ENCODE results near the gene MAN1C1.

Gene MAN1C1

DNA sequence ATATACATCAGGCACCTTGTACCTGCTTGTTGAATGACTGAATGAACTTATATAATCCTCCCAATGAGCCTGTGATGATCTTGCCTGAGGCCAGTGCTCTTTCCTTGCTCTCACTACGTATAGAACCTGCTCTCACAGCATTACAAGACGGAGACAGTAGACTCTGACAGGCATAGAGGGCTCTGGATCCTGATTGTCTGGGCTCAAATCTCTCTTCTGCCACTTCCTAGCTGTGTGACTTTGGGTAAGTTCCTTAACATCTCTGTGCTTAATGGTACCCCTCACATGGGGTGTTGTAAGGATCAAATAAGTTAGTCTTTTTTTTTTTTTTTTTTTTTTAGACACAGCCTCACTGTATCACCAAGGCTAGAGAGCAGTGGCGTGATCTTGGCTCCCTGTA is 4.2 kb upstream of the MAN1C1 start:
- ATAC-seq (replicated peaks) (no peak), DNase-seq (no peak)
- Mint-ChIP-seq H3K36me3 (ENCODE audit: insufficient read depth) (peaks cover 5% of the 10 kb centered on the region), H3K4me3 (no peak overlapping the region), H3K27me3 (peaks cover 0 to 19% of the 10 kb centered on the region in 2 donors), H3K9me3 (no peaks in the 10 kb centered on the region), H3K27ac (peak overlapping the region in 1 of 2 donors; percentile 16), H3K4me1 (ENCODE audit: low read depth in 2 of 2) (peaks cover 18 to 22% of the 10 kb centered on the region in 2 donors)

DNA sequence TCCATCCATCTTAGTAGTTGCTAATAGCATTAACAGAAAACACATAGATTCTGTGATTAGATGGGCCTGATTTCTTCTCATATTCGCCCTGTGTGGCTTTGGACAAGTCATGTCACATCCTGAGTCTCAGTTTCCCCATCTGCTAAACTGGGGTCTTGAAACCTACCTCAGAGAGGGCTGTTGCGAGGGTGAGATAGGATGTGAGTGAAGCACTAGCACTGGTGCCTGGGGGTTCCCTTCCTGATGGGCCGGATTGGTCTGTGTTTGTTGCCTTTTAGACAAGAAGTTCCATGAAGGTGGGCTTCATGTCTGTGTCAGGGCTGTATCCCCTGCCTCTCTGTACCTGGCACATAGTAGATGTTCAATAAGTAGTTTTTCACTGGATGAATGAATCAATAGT is 3.5 kb upstream of the MAN1C1 start:
- H3K27ac Mint-ChIP-seq, result no peak overlapping the region
- peaks cover 9% of the 10 kb centered on the region for H3K36me3 Mint-ChIP-seq (ENCODE audit: insufficient read depth)
- no peaks in the 10 kb centered on the region for H3K9me3 Mint-ChIP-seq
- peaks cover 19 to 23% of the 10 kb centered on the region in 2 donors for H3K4me1 Mint-ChIP-seq (ENCODE audit: low read depth in 2 of 2)
- DNase-seq (no peak), ATAC-seq (replicated peaks) (no peak)
- peaks cover 0 to 19% of the 10 kb centered on the region in 2 donors for H3K27me3 Mint-ChIP-seq
- no peak overlapping the region for H3K4me3 Mint-ChIP-seq

DNA sequence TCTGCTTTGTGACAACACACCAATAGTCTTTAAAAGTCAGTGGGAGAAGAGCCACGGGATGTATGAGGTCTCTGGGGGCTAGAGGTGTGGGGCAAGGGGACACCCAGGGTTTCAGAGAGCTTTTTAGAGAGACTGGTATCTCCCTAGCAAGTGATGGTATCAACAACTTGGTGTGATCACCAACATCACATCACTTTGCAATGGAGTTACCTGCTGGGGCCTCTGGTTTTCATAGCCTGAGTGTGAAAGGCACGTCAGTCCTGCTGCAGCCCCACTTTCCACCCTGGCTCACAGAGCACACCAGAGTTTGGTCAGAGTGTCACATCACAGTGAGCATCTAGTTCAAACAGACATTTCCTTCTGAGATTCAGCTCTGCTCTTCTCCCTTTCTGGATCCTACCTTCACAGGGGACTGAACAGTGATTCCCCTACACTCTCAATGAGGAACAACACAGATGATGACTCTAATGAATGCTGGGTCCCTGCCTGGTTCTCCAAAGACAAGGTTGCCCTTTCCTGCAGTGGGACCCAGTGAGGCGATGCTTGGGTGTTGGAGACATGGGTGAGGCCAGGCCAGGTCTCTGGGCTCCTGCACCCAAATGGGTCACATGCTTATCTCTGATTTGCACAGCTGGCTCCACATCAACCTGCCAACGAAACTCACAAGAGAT is 2.0 kb upstream of the MAN1C1 start:
- Mint-ChIP-seq H3K27me3 (peaks cover 0 to 19% of the 10 kb centered on the region in 2 donors), H3K4me1 (ENCODE audit: low read depth in 2 of 2) (peaks cover 31 to 34% of the 10 kb centered on the region in 2 donors), H3K36me3 (ENCODE audit: insufficient read depth) (peaks cover 14% of the 10 kb centered on the region), H3K9me3 (no peaks in the 10 kb centered on the region), H3K27ac (peak overlapping the region in 1 of 2 donors; percentile 60), H3K4me3 (peak overlapping the region; percentile 76 to 77)
- peak in 1 of 3 experiments; percentile 10 for DNase-seq
- ATAC-seq (replicated peaks), result peak; percentile 5

DNA sequence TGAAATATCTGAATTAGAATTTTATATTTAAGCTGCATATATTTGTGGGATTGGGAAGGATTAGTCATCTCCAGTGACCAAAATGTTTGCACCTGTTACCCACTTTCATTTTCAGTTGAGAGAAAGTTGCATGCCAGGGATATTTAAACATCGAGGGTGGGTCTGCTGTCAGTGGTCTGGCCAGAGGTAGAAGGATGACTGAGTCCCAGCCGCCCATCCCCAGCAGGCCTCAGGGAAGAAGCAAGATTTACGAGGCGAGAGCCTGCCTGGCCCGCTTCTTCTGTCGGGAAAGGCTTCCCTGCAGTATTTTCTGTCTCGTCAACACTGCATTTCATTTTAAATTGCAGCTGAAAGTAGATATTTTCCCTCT is 1.4 kb upstream of the MAN1C1 start:
- DNase-seq, result no peak
- Mint-ChIP-seq H3K27me3 (peaks cover 0 to 19% of the 10 kb centered on the region in 2 donors), H3K27ac (peak overlapping the region in 1 of 2 donors; percentile 60), H3K4me3 (peak overlapping the region; percentile 76 to 77), H3K4me1 (ENCODE audit: low read depth in 2 of 2) (peaks cover 36 to 39% of the 10 kb centered on the region in 2 donors), H3K9me3 (no peaks in the 10 kb centered on the region), H3K36me3 (ENCODE audit: insufficient read depth) (peaks cover 14% of the 10 kb centered on the region)
- ATAC-seq (replicated peaks), result no peak

DNA sequence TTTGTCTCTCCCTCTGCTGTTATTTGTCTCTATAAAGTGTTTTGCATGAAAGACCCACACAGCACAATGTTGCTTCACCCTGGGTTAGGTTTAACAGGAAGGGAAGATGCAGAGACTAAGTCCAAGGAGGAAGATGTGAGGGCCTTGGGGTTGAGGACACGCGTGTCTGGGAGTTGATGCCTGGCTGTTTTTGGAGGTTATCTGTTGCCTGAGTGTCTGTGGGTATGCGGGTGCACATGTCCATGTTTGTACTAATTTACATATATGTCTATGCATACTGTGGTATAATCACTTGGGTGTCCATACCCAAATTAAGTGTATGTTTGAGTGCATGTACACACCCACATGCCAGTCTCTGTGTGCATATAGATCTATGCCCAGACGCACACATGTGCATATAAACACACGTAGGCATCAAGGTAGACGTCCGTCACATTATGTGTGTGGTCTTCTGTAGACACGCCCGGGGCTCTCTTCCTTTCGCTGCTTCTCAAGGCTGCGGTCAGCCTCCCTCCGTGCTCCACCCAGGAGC is 962 bp upstream of the MAN1C1 start:
- peak; percentile 8 for ATAC-seq (replicated peaks)

DNA sequence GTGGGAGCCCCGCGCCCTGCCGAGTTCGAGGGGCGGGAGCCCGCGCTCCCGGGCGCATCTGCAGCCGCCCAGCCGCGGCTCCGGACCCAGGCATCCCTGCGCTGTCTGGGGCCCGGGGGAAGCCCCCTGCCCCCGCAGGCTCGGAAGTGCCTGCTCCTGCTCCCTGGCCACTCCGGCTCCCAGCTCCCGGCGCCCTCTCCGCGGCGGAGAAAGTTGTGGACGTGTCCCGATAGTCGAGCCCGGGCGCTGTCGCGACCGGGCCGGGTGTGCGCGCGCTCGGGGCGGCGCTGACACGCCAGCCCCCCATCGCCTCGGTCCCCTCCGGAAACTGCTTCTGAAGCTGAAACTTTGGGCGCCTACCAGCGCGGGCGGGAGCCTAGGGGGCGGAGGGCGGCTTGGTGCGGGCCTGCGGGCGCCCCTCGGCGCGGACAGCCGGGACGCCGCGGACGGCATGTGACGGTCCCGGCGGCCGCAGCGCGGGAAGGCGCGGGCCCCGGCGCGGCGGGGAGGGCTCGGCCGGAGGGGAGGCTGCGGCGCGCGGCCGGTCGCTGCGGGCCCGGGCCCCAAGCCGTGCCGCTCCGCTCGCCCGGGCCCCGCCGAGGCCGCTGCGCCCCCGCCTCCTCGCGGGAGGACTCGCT is 515 bp downstream of the MAN1C1 start:
- H3K9me3 Mint-ChIP-seq, result no peaks in the 10 kb centered on the region
- ATAC-seq (replicated peaks), result peak; percentile 16
- H3K27me3 Mint-ChIP-seq, result peaks cover 0 to 4% of the 10 kb centered on the region in 2 donors
- peak overlapping the region; percentile 86 to 96 for H3K4me3 Mint-ChIP-seq
- DNase-seq, result peak in 2 of 3 experiments; percentile 29 to 39
- H3K36me3 Mint-ChIP-seq (ENCODE audit: insufficient read depth), result peaks cover 14% of the 10 kb centered on the region
- peaks cover 54 to 58% of the 10 kb centered on the region in 2 donors for H3K4me1 Mint-ChIP-seq (ENCODE audit: low read depth in 2 of 2)
- H3K27ac Mint-ChIP-seq, result no peak overlapping the region

More for the DNA sequence above, 962 bp upstream of the MAN1C1 start:
- Mint-ChIP-seq H3K27ac (peak overlapping the region; percentile 20 to 28), H3K4me3 (peak overlapping the region; percentile 76 to 77), H3K4me1 (ENCODE audit: low read depth in 2 of 2) (peaks cover 41 to 44% of the 10 kb centered on the region in 2 donors), H3K27me3 (peaks cover 0 to 17% of the 10 kb centered on the region in 2 donors), H3K36me3 (ENCODE audit: insufficient read depth) (peaks cover 14% of the 10 kb centered on the region), H3K9me3 (no peaks in the 10 kb centered on the region)
- peak in 1 of 3 experiments; percentile 18 for DNase-seq

DNA sequence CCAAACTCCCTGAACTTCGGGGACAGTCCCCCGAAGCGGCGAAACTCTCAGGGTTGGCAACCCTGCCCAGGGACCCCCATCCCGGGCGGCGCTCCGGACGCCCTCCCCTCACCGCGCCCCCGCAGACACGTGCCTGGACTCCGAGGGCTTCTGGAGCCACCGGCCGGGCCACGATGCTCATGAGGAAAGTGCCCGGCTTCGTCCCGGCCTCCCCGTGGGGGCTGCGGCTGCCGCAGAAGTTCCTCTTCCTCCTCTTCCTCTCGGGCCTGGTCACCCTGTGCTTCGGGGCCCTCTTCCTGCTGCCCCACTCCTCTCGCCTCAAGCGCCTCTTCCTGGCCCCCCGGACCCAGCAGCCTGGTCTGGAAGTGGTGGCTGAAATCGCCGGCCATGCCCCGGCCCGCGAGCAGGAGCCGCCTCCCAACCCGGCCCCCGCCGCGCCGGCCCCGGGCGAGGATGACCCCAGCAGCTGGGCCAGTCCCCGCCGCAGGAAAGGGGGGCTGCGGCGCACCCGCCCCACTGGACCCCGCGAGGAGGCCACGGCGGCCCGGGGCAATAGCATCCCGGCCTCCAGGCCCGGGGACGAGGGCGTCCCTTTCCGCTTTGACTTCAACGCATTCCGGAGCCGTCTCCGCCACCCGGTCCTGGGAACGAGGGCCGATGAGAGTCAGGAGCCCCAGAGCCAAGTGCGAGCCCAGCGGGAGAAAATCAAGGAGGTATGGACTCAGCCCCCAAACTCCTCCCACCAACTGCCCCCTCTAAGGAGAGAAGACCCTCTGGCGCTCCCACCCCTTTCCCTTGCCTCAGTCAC is 1.2 kb downstream of the MAN1C1 start:
- peak overlapping the region; percentile 86 to 96 for H3K4me3 Mint-ChIP-seq
- H3K36me3 Mint-ChIP-seq (ENCODE audit: insufficient read depth), result peaks cover 14% of the 10 kb centered on the region
- no peaks in the 10 kb centered on the region for H3K9me3 Mint-ChIP-seq
- ATAC-seq (replicated peaks), result no peak
- no peak for DNase-seq
- H3K4me1 Mint-ChIP-seq (ENCODE audit: low read depth in 2 of 2), result peaks cover 58 to 65% of the 10 kb centered on the region in 2 donors
- H3K27ac Mint-ChIP-seq, result peak overlapping the region; percentile 70 to 96
- no peaks in the 10 kb centered on the region for H3K27me3 Mint-ChIP-seq

DNA sequence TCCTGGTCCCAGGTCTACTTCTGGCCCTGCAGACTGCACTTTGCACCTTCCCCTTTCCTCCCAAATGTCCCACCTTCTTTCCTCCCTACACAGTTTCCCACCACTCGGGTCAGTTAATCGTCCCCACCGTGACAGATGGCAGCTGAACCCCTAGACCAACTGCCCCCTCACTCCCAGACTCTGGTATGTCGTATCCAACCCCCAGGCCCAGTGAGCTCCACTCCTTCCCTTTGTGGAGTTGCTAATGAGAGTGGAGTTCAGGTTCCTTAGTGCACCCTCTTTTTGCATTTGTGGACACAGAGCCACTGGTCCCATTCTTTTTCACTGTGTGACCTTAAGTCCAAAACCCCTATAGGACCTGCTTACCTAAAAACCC is 1.8 kb downstream of the MAN1C1 start:
- peaks cover 63 to 71% of the 10 kb centered on the region in 2 donors for H3K4me1 Mint-ChIP-seq (ENCODE audit: low read depth in 2 of 2)
- peak overlapping the region; percentile 70 to 96 for H3K27ac Mint-ChIP-seq
- H3K4me3 Mint-ChIP-seq, result peak overlapping the region; percentile 86 to 96
- DNase-seq, result no peak
- no peaks in the 10 kb centered on the region for H3K27me3 Mint-ChIP-seq
- ATAC-seq (replicated peaks), result no peak
- H3K9me3 Mint-ChIP-seq, result no peaks in the 10 kb centered on the region
- H3K36me3 Mint-ChIP-seq (ENCODE audit: insufficient read depth), result peaks cover 14% of the 10 kb centered on the region

DNA sequence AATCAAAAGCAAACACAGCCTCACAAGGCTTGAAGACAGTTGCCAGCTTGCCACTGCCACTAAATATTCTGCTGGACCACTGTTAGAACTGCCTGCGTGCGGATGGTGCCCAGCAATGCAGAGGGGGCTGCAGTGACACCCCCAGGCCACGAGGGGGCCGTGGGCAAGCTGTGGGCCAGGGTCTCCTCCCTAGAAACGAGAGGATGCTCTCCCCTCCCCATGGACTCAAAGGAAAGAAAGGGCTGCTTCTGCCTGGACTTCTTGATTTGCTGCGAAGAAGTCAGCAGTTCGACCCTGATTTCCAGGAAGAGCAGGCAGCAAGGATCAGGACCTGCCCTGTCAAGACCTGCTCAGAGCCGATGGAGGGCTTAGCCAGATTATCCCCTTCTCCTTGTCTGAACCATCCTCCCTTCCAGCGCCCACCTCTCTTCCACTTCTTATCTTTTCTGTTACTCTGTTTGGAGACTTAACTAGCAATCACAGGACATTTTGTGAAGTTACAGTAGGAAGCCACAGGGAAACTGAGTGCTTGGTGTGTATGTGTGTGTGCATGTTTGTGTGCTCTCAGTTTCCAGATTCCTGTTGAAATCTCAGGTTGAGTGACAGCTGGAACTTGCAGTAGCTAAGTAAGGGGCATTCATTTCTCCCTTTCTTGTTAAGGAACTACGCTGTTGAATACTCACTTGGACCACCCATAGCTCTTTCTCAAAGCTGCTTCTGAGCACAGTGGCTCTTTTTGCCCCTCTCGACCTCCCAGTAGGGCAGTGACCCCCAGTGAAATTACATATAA is 2.7 kb downstream of the MAN1C1 start:
- ATAC-seq (replicated peaks), result no peak
- H3K9me3 Mint-ChIP-seq, result no peaks in the 10 kb centered on the region
- H3K27ac Mint-ChIP-seq, result peak overlapping the region; percentile 70 to 96
- peak overlapping the region; percentile 86 to 96 for H3K4me3 Mint-ChIP-seq
- peaks cover 68 to 77% of the 10 kb centered on the region in 2 donors for H3K4me1 Mint-ChIP-seq (ENCODE audit: low read depth in 2 of 2)
- DNase-seq, result peak in 1 of 3 experiments; percentile 33
- peaks cover 14% of the 10 kb centered on the region for H3K36me3 Mint-ChIP-seq (ENCODE audit: insufficient read depth)
- H3K27me3 Mint-ChIP-seq, result no peaks in the 10 kb centered on the region

DNA sequence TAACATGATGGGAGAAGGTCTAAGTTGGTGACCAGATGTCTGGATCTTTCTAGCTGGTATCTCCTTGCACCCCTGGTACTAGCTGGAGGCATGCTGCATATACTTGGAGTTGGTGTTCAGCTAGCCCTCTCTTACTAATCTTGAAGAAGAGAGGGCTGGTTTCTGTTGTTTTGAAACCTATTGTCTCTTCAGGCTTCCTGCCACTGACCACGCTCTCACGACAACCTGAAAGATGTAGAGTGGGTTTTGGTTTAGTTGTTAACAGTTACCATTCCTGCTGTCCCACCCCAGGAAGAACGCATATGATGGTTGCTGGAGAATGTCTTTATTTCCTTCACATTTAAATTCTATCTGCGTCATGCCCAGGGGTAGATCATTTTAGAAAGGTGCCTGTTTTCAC is 3.6 kb downstream of the MAN1C1 start:
- ATAC-seq (replicated peaks) (no peak), DNase-seq (no peak)
- no peaks in the 10 kb centered on the region for H3K27me3 Mint-ChIP-seq
- H3K4me1 Mint-ChIP-seq (ENCODE audit: low read depth in 2 of 2), result peaks cover 66 to 74% of the 10 kb centered on the region in 2 donors
- no peaks in the 10 kb centered on the region for H3K9me3 Mint-ChIP-seq
- peak overlapping the region; percentile 21 to 70 for H3K27ac Mint-ChIP-seq
- peak overlapping the region; percentile 86 to 96 for H3K4me3 Mint-ChIP-seq
- peaks cover 11% of the 10 kb centered on the region for H3K36me3 Mint-ChIP-seq (ENCODE audit: insufficient read depth)

DNA sequence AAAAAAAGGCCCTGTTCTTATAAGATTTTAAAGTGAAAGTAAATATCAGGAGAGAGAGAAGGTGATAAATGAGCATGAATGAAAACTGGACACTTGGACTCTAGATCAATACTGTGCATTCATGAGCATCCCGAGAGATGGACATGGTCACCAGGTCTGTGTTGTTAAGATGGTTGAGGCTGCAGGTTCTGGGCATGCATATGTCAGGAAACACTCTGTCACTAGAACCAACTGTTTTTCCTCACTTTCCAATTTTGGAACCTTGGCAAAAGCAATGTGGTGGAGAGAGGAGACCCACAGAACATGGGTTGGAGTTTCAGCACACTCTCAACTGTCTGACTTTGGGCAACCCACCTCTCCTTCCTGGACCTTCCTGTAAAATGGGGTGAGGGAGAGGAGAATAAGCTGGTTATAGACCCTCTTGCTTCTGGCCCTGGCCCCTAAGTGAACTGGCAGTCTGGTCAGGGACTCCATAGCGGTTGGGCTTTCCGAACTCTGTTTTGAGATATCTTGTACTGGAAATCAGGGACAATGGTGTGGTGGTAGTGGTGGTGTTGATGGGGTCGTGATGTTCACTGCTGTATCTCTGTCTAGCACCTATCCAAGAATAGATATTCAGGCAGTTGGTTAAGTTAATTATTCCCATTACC is 4.2 kb downstream of the MAN1C1 start:
- ATAC-seq (replicated peaks) (no peak), DNase-seq (no peak)
- Mint-ChIP-seq H3K4me3 (peak overlapping the region; percentile 86 to 96), H3K36me3 (ENCODE audit: insufficient read depth) (peaks cover 9% of the 10 kb centered on the region), H3K9me3 (no peaks in the 10 kb centered on the region), H3K27ac (peak overlapping the region; percentile 21 to 70), H3K4me1 (ENCODE audit: low read depth in 2 of 2) (peaks cover 60 to 71% of the 10 kb centered on the region in 2 donors), H3K27me3 (no peaks in the 10 kb centered on the region)

DNA sequence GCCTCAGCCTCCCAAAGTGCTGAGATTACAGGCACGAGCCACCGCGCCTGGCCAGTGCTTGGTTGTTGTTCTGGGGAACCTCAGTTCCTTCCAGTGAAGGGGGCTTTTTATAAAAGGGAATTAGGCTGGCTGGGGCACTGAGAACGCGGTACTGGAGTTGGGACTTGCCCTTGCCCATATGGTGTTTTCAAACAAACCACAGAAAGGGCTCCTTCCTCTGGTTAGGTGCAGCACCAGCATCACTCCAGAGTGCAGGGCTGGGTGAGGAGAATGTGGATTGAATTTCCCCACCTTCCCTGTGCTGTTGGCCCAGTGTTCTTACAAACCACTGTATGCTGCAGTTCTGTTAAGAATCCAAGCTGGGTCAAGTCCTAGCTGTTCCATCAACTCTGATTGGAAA is 5.3 kb downstream of the MAN1C1 start:
- Mint-ChIP-seq H3K4me3 (no peak overlapping the region), H3K27ac (peak overlapping the region in 1 of 2 donors; percentile 14), H3K9me3 (no peaks in the 10 kb centered on the region), H3K27me3 (no peaks in the 10 kb centered on the region), H3K36me3 (ENCODE audit: insufficient read depth) (peaks cover 9% of the 10 kb centered on the region), H3K4me1 (ENCODE audit: low read depth in 2 of 2) (peaks cover 59 to 81% of the 10 kb centered on the region in 2 donors)
- DNase-seq (no peak), ATAC-seq (replicated peaks) (no peak)

All from effector memory CD8-positive, alpha-beta T cell (primary cell).